Skin of body (tissue), 2 donors: ENCODE measurements around the gene CD8B. TPM values are rescaled to one million over a fixed set of nuclear protein-coding genes. Genes with fewer than 3 reads are reported as not detected.

Experiments used
- DNase-seq: peaks from one replicate; lab custom pipeline; 2025; lab: John Stamatoyannopoulos, UW
- total RNA-seq: library from RNA; depleted of rRNA; stranded (reverse); fragments of >200 nt; gene quantifications from one replicate; pipeline ENCODE4 v1.2.3, GENCODE V29; 2014

Gene CD8B
- total RNA-seq, 1 donor from 2014 or later: 0.59 TPM

DNA sequence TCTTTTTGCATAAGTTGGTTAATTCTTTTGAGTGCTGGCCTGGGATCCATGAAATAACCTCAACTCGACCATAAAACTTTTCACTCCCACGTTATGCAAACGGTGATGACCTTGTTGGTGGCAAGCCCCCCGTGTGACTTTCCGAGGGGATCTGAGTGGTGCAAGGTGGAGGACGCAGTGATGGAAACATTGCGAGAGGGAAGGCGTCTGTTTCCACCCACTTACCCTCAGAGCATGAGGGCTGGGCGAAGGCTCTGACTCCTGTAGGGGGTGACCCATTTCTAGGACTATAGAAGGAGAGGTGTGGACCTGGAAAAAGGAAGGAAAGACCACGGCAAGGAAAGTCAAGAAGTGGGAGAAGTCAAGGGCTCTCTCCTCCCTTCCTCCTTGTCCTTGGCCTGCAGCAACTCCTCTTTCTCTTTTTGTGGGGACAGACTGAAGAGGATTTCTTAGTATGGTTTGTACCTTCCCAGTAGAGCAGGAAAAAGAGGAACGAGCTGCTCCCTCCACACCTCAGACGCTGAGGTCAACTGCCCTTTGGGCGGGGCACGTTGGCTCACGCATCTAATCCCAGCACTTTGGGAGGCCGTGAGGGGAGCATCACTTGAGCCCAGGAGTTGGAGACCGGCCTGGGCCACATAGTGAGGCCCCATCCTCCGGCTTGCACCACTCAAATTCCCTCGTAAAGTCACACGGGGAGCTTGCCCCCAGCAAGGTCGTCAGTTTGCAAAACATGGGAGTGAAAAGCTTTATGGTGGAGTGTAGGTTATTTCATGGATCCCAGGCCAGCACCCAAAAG, 55.4 kb downstream of the CD8B start:
- no peak for DNase-seq

- no peak for DNase-seq
These were observed 60.7 kb downstream of the CD8B start for GRCh38 chr2:86800856-86801567.

DNA sequence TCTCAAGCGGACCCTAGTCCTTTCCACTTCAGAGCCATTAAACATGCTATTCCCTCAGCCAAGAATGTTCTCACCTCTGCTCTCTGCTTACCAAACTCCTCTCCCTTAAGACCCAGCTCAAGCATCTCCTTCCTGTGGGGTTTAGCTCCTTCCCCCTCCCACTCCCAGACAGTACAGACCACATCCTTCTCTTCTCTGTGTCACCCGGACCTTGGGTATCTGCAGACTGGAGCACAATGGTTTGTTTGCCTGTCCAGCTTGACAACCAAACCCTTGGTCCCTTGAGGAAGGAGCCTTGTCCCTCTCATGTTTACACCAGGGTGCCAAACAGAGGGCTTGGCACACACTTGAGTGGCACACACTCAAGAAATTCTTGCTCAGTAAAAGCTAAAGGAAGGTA, 66.8 kb downstream of the CD8B start:
- no peak for DNase-seq

DNA sequence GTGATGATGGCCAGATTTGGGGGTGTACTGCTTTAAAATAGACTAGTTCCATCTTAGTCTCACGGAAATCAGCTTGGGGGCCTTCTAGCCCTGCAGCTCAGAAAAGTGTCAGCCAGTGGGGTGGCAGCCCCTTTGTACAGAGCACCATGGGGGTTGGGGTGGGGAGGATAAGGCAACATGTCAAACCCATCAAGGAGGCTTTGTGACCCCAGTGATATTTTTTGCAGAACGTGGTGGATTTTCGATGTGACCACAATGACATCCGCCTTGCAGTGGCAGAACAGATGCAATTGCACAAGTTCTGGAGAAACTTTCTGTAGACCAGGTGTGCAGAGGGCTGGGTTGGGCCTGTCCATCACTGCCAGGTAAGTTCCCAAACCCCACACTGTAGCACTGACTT, 67.9 kb downstream of the CD8B start:
- DNase-seq: no peak

- no peak for DNase-seq
These were observed 70.1 kb downstream of the CD8B start for GRCh38 chr2:86791573-86791972.

DNA sequence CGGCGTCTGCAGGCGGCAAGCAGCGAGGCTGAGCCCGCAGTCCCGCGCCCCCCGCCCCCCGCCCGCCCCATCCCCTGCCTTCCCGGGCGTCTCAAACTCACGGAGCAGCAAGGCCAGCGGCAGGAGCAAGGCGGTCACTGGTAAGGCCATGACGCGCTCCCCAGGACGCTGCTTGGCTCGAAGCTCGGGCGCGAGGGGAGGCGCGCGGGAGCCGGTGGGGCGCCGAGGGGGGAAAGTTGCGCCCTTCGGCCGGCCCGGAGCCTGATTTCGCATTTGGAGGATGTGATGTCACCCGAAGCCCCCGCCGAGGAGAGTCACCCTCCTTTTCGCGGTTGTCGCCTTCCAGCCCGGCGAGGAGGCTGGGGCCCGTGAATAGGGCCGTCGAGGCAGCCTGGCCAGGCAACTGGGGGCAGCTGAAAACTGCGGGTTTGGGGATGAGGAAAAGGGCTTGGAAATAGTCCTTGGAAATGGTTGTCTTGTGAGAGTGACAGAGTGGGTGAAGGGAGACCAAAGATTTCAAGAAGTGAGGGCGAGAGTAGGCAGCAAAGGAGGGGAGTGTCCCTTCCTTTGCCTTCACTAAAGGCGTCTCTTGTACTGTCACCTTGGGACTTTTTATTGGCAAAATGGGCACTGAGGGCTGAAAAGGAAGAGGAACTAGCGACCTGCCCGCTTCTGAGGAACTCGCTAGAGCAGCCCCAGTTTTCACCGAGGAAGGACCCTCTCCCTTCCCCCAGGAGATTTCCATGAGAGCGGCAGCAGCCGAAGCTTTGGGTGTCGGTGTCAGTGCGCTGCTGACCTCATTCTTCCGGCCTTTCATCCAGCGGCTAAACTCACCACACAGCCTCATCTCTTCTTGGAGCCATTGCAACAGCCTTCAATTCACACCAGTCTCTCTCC, 70.8 kb downstream of the CD8B start, which contains the start of gene CD8A:
Gene CD8A, minus strand, starts transcription at position 238 of the 897 bp plus-strand sequence. Its CDS starts 88 bp downstream, at position 150.
- DNase-seq: no peak

- DNase-seq: no peak
These were observed 71.5 kb downstream of the CD8B start for GRCh38 chr2:86790134-86790675.

GRCh38 chr2:86789687-86790133, 72.0 kb downstream of the CD8B start:
- DNase-seq: no peak

- DNase-seq: no peak
These were observed 72.6 kb downstream of the CD8B start for GRCh38 chr2:86788881-86789686.

DNA sequence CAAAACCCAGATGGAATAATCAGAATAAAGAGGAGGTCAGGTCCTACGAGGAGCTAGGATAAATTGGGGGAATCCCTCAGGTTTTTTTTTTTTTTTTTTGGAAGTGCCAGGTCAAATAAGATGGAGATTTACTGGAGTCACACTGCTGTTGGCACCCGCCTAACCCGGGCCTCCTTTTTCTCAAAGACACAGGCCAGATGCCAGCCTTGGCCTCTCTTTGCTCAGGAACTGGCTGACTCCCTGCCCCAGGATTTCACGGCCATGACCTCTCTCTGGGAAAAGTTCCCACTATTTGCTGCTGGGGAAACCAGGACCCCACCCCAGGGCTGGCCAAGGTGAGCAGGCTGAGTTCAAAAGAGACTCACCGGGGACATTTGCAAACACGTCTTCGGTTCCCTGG, 73.5 kb downstream of the CD8B start:
- no peak for DNase-seq

DNA sequence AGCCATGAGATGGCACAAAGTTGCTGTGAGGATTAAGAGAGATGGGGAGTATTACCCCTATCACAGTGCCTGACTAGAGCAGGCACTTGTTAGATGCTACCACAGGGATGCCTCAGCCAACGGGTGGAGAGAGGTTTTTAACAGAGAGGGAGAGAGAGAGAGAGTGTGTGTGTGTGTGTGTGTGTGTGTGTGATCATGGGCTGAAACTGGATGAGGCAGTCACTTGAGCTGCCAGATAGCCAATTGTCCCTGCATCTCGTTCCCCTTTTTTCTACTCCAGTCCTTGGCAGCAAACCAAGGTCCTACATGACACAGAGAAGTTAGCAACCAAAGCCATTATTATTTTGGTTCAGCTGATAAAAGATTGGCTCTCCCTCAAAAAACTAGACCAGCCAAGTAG, 74.0 kb downstream of the CD8B start:
- no peak for DNase-seq

DNA sequence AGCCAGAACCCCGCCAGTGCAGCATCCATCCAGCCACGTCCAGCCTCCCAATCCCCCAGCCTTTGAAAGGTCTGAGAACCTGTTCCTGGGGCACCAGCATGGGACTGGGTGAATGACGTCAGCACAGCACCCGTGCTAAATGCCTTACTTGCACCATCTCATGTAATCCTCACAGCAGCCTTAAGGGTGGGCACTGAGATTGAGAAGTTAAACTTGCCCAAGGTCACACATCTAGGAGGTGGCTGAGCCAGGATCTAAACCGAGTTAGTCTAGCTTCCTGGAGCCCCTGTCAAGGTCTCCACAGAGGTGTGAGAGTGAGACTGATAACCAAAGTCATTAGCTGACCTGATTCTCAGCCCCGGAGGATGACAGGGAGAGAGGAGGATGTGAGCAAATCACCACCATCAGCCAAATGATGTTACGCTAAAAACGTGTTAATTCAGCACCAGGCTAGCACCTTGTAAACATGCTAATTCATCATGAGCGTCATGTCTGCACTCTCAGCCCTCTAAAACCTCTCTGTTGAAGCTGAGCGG, 75.6 kb downstream of the CD8B start:
- DNase-seq: no peak

DNA sequence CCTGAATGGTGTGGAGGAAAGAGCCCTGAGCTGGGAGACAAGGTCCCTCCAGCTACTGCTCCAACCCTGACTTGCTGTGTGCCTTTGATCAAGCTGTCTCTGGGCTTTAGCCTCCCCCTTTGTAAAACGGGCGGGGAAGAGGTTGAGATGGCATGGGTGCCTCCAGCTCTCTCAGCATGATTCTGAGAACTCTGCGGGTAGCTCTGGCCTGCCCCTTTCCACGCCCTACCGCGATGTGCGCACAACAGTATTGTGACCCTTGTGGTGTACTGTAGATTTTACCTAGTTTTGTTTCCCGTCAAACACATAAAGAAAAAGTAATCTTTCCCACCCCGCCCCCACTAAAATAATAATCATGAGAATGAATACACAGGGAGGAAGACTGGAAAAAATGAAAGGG, 76.2 kb downstream of the CD8B start:
- no peak for DNase-seq

DNA sequence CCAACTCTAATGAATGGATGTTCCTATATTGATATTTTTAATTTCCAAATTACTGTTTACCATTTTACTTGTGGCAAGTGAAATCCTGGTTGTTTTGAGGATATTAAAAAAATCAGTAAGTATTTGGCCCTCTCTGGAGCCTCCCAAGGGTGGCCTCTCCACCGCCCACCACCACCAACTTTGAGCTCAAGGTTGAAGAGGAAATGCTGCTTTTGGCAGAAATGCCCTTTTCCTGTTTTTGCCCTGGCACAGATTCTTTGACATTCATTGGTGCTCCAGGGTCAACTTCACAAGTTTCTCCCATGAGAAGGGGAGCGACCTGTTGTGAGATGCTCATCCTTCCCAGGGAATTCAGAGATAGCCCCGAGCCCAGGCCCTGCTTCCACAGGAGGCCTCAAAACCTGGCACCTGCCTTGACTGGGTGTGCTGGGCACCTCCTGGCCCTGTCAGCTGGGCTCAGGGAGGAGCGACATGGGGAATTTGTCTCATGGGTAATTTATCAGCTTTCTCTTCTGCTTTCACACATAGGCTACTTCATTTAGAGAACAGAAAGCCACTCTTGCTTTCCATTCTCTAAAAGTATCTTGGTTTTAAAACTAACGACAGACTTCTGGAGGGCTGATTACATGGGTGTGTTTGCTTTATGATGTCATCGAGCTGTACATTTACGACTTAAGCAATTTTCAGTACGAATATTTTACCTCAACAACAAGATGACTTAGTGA, 77.9 kb downstream of the CD8B start:
- DNase-seq: no peak

DNA sequence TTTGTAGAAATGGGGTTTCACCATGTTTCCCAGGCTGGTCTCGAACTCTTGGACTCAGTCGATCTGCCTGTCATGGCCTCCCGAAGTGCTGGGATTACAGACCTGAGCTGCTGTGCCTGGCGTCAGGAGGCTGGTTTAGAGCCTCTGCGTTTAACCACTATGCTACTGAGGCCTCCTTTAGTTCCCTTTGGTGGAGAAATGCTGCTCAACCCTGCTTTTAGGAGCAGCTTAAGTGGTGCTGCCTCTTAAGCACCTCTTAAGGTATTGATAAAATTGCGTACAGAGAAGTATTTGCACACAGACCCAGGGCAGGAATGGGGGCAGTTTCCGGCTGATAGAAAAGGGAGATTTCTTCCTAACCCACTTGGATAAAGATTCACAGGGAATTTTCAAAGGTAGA, 78.9 kb downstream of the CD8B start:
- DNase-seq: no peak

- no peak for DNase-seq
These were observed 80.3 kb downstream of the CD8B start for GRCh38 chr2:86781363-86781762.

GRCh38 chr2:86779971-86780370, 81.7 kb downstream of the CD8B start:
- DNase-seq: no peak

- DNase-seq: no peak
These were observed 82.7 kb downstream of the CD8B start for GRCh38 chr2:86778957-86779356.

- DNase-seq: no peak
These were observed 85.2 kb downstream of the CD8B start for GRCh38 chr2:86776532-86776931.

- DNase-seq: no peak
These were observed 86.3 kb downstream of the CD8B start for GRCh38 chr2:86775338-86775737.
